ENCODE measurements around the gene ZNF837.
"Not testable (repeated sequence)": the region's sequence is repeated elsewhere in the genome, so short reads cannot be mapped to it uniquely, and the experiment has no call there.

ZNF837 gene

DNA sequence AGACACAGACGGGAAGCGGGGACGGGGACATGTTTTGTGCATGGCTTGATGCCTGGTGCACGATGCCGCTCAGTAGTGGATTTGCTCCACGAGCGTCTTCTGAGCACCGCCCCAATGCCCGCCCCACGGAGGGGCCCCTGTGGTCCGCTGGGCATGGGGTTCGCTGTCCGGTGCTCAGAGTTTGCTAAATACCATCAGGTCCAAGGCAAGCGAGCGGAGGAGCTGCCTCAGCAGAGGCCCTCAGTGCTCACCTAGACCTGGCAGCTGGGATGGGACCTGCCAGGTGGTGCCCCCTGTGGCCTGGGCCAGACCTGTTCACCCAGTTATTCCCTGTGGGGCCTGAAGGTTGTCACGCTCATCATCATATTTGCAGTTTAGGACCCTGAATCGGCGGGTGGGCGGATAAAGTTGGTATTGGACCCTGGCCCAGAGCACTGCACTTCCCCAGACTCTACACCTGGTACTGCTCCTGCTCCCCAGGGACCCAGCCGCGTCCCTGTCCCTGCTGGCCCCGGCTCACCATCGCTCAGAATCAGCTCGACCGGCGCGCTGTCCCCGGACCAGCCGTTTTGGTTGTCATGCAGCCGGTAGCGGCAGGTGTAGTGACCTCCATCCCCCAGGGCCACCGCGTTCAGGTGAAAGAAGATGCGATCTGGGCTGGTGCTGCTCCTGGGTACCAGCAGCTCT lies 29.8 kb downstream of the ZNF837 start:
- Histone ChIP-seq H3K4me1 (ENCODE audit: control insufficient read depth, low read length) (peaks cover 25% of the 10 kb centered on the region), H3K27me3 (ENCODE audit: control insufficient read depth, low read length) (no peaks in the 10 kb centered on the region), H3F3A (ENCODE audit: control insufficient read depth, insufficient read depth) (0 out of 2 replicates have a peak, but pooled peaks cover 2% of the 10 kb centered on the region), H3K79me2 (ENCODE audit: control insufficient read depth, low read length) (peaks cover 32% of the 10 kb centered on the region), H3K4me3 (ENCODE audit: low read length) (no peak overlapping the region), H3K9me2 (replicated peaks; ENCODE audit: control insufficient read depth, low read length) (no peaks in the 10 kb centered on the region), H4K20me1 (ENCODE audit: control insufficient read depth, insufficient read depth, low read depth, low read length) (no peaks in the 10 kb centered on the region), H3K36me3 (ENCODE audit: control insufficient read depth, low read length) (peaks cover 13% of the 10 kb centered on the region), H3K4me2 (ENCODE audit: low read length) (no peak overlapping the region), H3K9me3 (ENCODE audit: control insufficient read depth, insufficient read depth, low read length) (no peaks in the 10 kb centered on the region), H3K27ac (ENCODE audit: low read depth, low read length) (no peak overlapping the region)
- no peak for TF ChIP-seq CTCF (IDR thresholded peaks at IDR 0.05; ENCODE audit: low read depth, low read length, poor library complexity, severe bottlenecking)
- no peak for TF ChIP-seq EZH2phosphoT487 (IDR thresholded peaks at IDR 0.05; ENCODE audit: borderline replicate concordance, low read length)

DNA sequence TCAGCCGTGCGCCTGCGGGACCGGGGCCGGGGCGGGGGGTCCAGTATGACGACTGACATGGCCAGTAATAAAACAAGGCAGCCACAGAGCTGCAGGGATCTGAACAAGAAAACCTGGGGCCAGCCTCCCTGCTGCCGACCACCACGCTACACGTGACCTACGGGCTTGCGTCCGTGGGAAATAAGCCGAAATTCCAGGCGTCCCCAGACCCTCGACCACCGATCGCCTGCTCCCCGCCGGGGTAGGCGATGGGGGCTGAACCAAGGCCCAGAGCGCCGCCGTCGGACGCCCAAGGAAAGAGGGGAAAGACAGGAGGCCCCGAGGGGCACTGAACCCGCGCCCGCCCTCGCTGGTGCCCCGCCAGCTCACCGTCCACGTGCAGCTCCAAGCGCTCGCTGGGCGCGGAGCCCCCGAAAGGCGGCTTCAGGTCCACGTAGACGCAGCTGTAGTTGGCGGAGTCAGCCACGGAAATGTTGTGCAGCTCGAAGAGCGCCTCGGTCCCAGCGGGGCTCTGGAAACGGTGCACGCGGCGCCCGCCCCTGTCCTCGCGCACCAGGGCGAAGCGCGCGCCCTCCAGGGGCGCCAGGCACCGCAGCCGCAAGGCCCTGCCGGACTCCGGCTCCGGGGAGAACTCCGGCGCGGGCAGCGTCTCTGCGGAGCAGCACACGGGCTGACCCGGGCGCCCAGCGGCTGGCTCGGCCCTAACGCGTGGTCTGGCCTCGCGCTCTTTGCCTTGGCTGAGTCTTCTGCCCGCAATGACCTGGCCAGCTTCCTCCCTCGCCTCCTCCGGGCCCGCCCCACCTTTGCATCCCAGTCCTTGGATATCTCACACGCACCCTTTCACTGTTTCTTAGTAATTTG lies 30.6 kb downstream of the ZNF837 start:
- Histone ChIP-seq H3K4me3 (ENCODE audit: low read length) (no peak overlapping the region), H3K4me2 (ENCODE audit: low read length) (no peak overlapping the region), H3K79me2 (ENCODE audit: control insufficient read depth, low read length) (peaks cover 32% of the 10 kb centered on the region), H3F3A (ENCODE audit: control insufficient read depth, insufficient read depth) (0 out of 2 replicates have a peak, but pooled peaks cover 2% of the 10 kb centered on the region), H3K27ac (ENCODE audit: low read depth, low read length) (no peak overlapping the region), H4K20me1 (ENCODE audit: control insufficient read depth, insufficient read depth, low read depth, low read length) (no peaks in the 10 kb centered on the region), H3K9me2 (replicated peaks; ENCODE audit: control insufficient read depth, low read length) (no peaks in the 10 kb centered on the region), H3K27me3 (ENCODE audit: control insufficient read depth, low read length) (no peaks in the 10 kb centered on the region), H3K9me3 (ENCODE audit: control insufficient read depth, insufficient read depth, low read length) (no peaks in the 10 kb centered on the region), H3K4me1 (ENCODE audit: control insufficient read depth, low read length) (peaks cover 27% of the 10 kb centered on the region), H3K36me3 (ENCODE audit: control insufficient read depth, low read length) (peaks cover 13% of the 10 kb centered on the region)
- no peak for TF ChIP-seq EZH2phosphoT487 (IDR thresholded peaks at IDR 0.05; ENCODE audit: borderline replicate concordance, low read length)
- no peak for TF ChIP-seq CTCF (IDR thresholded peaks at IDR 0.05; ENCODE audit: low read depth, low read length, poor library complexity, severe bottlenecking)

GRCh38 chr19:58349590-58349989 lies 31.2 kb downstream of the ZNF837 start:
- H3K9me2 ChIP-seq (replicated peaks; ENCODE audit: control insufficient read depth, low read length), result no peaks in the 10 kb centered on the region
- H3K4me3 ChIP-seq (ENCODE audit: low read length), result no peak overlapping the region
- H3K4me1 ChIP-seq (ENCODE audit: control insufficient read depth, low read length), result peaks cover 27% of the 10 kb centered on the region
- peak overlapping the region; percentile 67; the same call in 1 of the 2 replicates for H3K4me2 ChIP-seq (ENCODE audit: low read length)
- no peaks in the 10 kb centered on the region for H3K9me3 ChIP-seq (ENCODE audit: control insufficient read depth, insufficient read depth, low read length)
- H3F3A ChIP-seq (ENCODE audit: control insufficient read depth, insufficient read depth), result 0 out of 2 replicates have a peak, but pooled peaks cover 2% of the 10 kb centered on the region
- H4K20me1 ChIP-seq (ENCODE audit: control insufficient read depth, insufficient read depth, low read depth, low read length), result no peaks in the 10 kb centered on the region
- no peaks in the 10 kb centered on the region for H3K27me3 ChIP-seq (ENCODE audit: control insufficient read depth, low read length)
- H3K27ac ChIP-seq (ENCODE audit: low read depth, low read length), result no peak overlapping the region
- H3K79me2 ChIP-seq (ENCODE audit: control insufficient read depth, low read length), result peaks cover 32% of the 10 kb centered on the region
- TF ChIP-seq EZH2phosphoT487 (IDR thresholded peaks at IDR 0.05; ENCODE audit: borderline replicate concordance, low read length) (no peak), CTCF (IDR thresholded peaks at IDR 0.05; ENCODE audit: low read depth, low read length, poor library complexity, severe bottlenecking) (no peak)
- peaks cover 13% of the 10 kb centered on the region for H3K36me3 ChIP-seq (ENCODE audit: control insufficient read depth, low read length)

DNA sequence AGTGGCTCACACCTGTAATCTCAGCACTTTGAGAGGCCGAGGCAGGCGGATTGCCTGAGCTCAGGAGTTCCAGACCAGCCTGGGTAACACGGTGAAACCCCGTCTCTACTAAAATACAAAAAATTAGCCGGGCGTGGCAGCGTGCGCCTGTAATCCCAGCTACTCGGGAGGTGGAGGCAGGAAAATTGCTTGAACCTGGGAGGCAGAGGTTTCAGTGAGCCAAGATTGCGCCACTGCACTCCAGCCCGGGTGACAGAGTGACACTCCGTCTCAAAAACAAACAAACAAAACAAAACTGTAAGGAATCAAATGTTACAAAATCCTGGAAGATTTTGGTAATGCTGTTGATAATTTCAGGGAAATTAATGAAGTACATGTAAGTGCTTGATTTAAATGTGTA lies 32.8 kb downstream of the ZNF837 start:
- peaks cover 13% of the 10 kb centered on the region for H3K36me3 ChIP-seq (ENCODE audit: control insufficient read depth, low read length)
- H3K27ac ChIP-seq (ENCODE audit: low read depth, low read length), result peak overlapping the region; percentile 29; the same call in 1 of the 2 replicates
- H3K4me1 ChIP-seq (ENCODE audit: control insufficient read depth, low read length), result peaks cover 27% of the 10 kb centered on the region
- H3K79me2 ChIP-seq (ENCODE audit: control insufficient read depth, low read length), result peaks cover 32% of the 10 kb centered on the region
- H3K4me2 ChIP-seq (ENCODE audit: low read length), result peak overlapping the region; percentile 67
- H3K9me2 ChIP-seq (replicated peaks; ENCODE audit: control insufficient read depth, low read length); H3F3A ChIP-seq (ENCODE audit: control insufficient read depth, insufficient read depth); H3K9me3 ChIP-seq (ENCODE audit: control insufficient read depth, insufficient read depth, low read length); H4K20me1 ChIP-seq (ENCODE audit: control insufficient read depth, insufficient read depth, low read depth, low read length); H3K27me3 ChIP-seq (ENCODE audit: control insufficient read depth, low read length): not testable (repeated sequence)
- H3K4me3 ChIP-seq (ENCODE audit: low read length), result peak overlapping the region; percentile 91
